ENCODE measurements around the gene YPEL3. TPM values are rescaled to one million over a fixed set of nuclear protein-coding genes. Genes with fewer than 3 reads are reported as not detected.

Gene YPEL3
- total RNA-seq, 1 experiment from 2014 or later, result 52.7 TPM

Other genes starting within 250 kb of the YPEL3 start
- 70.7 to 71.7 TPM (median 70.9 TPM) in 3 replicates for gene CDIPT, start 233.0 kb downstream of the YPEL3 start, total RNA-seq (2021)
- 58.2 to 68.5 TPM (median 64.2 TPM) in 3 replicates for gene SEZ6L2, start 196.7 kb downstream of the YPEL3 start, total RNA-seq (2021)
- 17.6 to 26.9 TPM (median 20.2 TPM) in 3 replicates for gene ASPHD1, start 195.7 kb downstream of the YPEL3 start, total RNA-seq (2021)
- gene KCTD13, start 170.0 kb downstream of the YPEL3 start, total RNA-seq (2021), result 18.5 to 20.9 TPM (median 19.4 TPM) in 3 replicates
- gene TMEM219, start 134.1 kb downstream of the YPEL3 start, total RNA-seq (2021), result 69.6 to 87.6 TPM (median 78.0 TPM) in 3 replicates
- 38.3 to 42.4 TPM (median 39.2 TPM) in 3 replicates for gene TAOK2, start 122.3 kb downstream of the YPEL3 start, total RNA-seq (2021)
- 18.9 to 21.2 TPM (median 21.1 TPM) in 3 replicates for gene HIRIP3, start 100.6 kb downstream of the YPEL3 start, total RNA-seq (2021)
- 87.6 to 101 TPM (median 92.4 TPM) in 3 replicates for gene INO80E, start 100.0 kb downstream of the YPEL3 start, total RNA-seq (2021)
- 10.8 to 16.6 TPM (median 16.4 TPM) in 3 replicates for gene DOC2A, start 85.2 kb downstream of the YPEL3 start, total RNA-seq (2021)
- not detected in 3 replicates for gene C16orf92, start 73.0 kb downstream of the YPEL3 start, total RNA-seq (2021)
- gene TLCD3B, start 64.9 kb downstream of the YPEL3 start, total RNA-seq (2021), result 28.1 to 30.3 TPM (median 30.2 TPM) in 3 replicates
- 1,537 to 1,958 TPM (median 1,913 TPM) in 3 replicates for gene ALDOA, start 30.5 kb downstream of the YPEL3 start, total RNA-seq (2021)
- 159 to 164 TPM (median 161 TPM) in 3 replicates for gene PPP4C, start 20.2 kb downstream of the YPEL3 start, total RNA-seq (2021)
- gene TBX6, start 4.3 kb downstream of the YPEL3 start, total RNA-seq (2021), result 5.1 to 7.6 TPM (median 6.6 TPM) in 3 replicates
- 1.5 to 2.5 TPM (median 1.8 TPM) in 3 replicates for gene GDPD3, start 17.3 kb upstream of the YPEL3 start, total RNA-seq (2021)
- gene MAPK3, start 27.0 kb upstream of the YPEL3 start, total RNA-seq (2021), result 35.9 to 38.2 TPM (median 36.9 TPM) in 3 replicates
- 6.2 to 10.0 TPM (median 6.5 TPM) in 3 replicates for gene CORO1A, start 87.4 kb upstream of the YPEL3 start, total RNA-seq (2021)
- gene BOLA2B, start 97.5 kb upstream of the YPEL3 start, total RNA-seq (2021), result 191 to 206 TPM (median 192 TPM) in 3 replicates
- 37.2 to 77.0 TPM (median 53.2 TPM) in 3 replicates for gene SLX1A, start 97.7 kb upstream of the YPEL3 start, total RNA-seq (2021)
- gene SULT1A3, start 103.0 kb upstream of the YPEL3 start, total RNA-seq (2021), result 7.1 to 11.3 TPM (median 8.3 TPM) in 3 replicates
- gene NPIPB13, start 152.3 kb upstream of the YPEL3 start, total RNA-seq (2021), result 5.4 to 9.6 TPM (median 8.4 TPM) in 3 replicates

Measured in WTC11 (cell line).